HAP-1 (cell line): ENCODE measurements around the gene PLD4.

Experiments
- DNase-seq, 2 experiments: peaks; one replicate each; pipeline ENCODE4 v3.0.0-alpha.2; 2016 to 2020; ENCODE audit warnings: low spot score in 2 of 2
- H3K27me3 ChIP-seq: fragments of 250-450 bp; sonication (Bioruptor Pico); 2 replicates; pipeline ENCODE4 v1.5.1; 2020; ENCODE audit warnings: low read depth, mild to moderate bottlenecking, moderate library complexity
- H3K36me3 ChIP-seq: fragments of 250-450 bp; sonication (Bioruptor Pico); replicated peaks from 2 replicates; pipeline ENCODE4 v1.5.1; 2020; ENCODE audit warnings: mild to moderate bottlenecking
- H3K4me1 ChIP-seq: fragments of 250-450 bp; sonication (Bioruptor Pico); 2 replicates; pipeline ENCODE4 v1.5.1; 2020; ENCODE audit warnings: mild to moderate bottlenecking
- H3K4me3 ChIP-seq: fragments of 250-450 bp; sonication (Bioruptor Pico); 2 replicates; pipeline ENCODE4 v1.5.1; 2020; ENCODE audit warnings: mild to moderate bottlenecking, moderate library complexity
- H3K9me3 ChIP-seq: fragments of 250-450 bp; sonication (Bioruptor Pico); 2 replicates; pipeline ENCODE4 v1.5.1; 2020; ENCODE audit warnings: mild to moderate bottlenecking, moderate library complexity
- in situ Hi-C: fragments of 300-500 bp; cut with MboI; formaldehyde crosslinking; loops from 3 replicates; pipeline ENCODE4 v1.14.3; 2020; ENCODE audit warnings: low sequenced_read_pairs, inconsistent platforms, mixed read lengths

PLD4 gene

DNA sequence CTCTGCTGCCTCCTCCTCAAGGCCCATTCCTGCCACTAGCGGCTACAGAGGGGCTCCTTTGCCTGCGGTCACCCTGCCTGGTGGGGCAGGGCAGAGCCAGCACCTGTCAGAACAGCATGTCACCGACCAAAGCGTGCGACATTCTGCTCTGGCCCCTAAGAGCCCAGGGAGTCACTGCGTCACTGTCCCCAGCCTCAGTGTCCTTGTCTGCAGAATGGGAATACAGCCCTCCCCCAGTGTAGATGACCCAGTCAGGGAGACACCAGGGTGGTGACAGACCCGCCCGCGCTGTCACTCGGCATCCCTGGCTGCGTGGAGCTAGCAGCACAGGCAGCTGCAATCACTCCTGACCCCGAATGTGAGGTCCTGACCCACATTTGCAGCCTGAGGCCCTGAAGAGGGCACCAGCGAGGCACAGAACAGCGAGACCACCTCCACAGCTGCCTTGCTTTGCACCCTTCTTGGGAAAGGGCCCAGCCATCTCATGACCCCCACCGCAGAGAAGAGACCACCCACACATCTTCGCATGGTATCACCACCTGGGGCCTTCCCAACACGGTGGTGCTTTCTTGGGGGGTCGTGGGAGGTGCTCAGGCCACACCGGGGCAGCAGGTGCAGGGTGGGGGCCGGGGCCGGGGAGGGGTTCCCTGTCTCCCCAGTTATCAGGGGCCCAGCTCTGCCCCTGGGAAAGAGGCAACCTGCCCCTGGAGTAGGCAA lies 51.0 kb downstream of the PLD4 start:
- DNase-seq, result peak; percentile 7 to 45
- in situ Hi-C loops, result no loop called here
- H3K4me1 ChIP-seq, result peaks cover 2% of the 10 kb centered on the region

DNA sequence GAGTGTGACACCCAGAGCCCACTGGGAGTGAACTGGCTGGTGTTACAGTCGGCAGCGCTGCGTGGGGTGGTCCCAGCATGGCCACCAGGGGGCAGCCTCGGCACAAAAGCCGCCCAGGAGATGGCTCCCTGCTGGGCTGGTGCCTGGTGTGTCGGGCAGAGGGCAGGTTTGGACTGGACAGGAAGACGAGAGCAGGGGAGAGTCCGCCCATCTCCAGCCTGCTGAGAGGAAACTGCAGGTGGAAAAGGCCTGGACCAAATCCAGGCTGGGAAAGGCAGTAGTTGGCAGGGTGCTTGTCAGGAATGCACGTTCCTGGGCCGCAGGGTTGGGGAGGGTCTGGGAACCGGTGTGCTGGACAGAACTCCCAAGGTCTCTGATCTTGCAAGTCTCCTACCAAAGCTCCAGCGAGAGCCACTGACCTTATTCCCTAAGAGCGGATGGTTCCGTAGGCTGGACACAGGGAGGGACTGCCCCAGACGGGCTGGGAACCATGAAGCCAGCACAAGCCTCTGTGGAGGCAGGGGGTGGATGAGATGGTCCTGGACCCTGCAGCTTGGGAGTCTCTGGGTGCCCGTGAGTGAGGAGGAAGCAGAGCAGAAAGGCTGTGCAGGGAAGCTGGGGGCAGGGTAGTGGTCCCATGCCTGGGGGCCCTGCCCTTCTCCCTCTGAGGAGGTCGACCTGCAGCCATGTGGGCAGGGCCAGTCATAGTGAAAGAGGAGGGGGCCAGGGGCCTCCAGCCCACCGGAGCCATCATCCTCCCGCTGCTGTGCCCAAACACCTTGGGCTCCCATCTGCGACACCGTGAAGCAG lies 51.7 kb downstream of the PLD4 start:
- H3K9me3 ChIP-seq, result no peaks in the 10 kb centered on the region
- H3K4me1 ChIP-seq, result peaks cover 2% of the 10 kb centered on the region
- no peaks in the 10 kb centered on the region for H3K36me3 ChIP-seq
- DNase-seq, result peak; percentile 65 to 91
- H3K27me3 ChIP-seq, result no peaks in the 10 kb centered on the region
- in situ Hi-C loops, result no loop called here
- H3K4me3 ChIP-seq, result no peak overlapping the region

More for the DNA sequence above, 51.0 kb downstream of the PLD4 start:
- Histone ChIP-seq H3K4me3 (no peak overlapping the region), H3K36me3 (no peaks in the 10 kb centered on the region), H3K27me3 (no peaks in the 10 kb centered on the region), H3K9me3 (no peaks in the 10 kb centered on the region)

DNA sequence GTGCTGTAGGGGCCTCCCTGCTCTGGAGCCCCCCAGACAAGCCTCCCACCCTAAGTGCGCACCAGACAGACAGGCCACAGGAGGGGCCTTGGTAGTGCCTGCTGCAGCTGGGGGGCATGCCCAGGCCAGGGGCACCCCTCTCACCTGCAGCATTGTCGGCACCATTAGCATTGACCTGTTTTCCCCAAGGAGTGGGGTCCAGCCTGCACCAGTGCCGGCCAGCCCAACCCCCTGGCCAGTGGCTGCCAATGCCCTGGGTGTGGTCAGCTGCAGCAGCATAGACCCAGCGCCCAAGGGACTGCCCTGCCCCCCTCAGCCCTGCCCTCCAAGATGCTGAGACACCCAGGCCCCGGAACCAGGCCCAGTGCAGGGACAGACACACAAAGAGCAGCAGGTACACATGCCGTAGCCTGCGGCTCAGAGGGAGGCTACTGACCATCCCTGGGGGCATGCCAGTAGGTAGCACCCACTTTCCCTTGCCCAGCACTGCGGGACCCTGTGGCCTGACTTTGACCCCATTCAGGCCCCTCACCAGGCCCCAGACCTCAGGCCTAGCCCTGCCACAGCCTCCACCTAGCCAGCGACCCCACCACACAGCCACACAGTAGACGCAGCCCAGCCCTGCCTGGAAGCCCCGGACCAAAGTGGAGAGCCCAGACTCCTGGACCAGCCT lies 52.5 kb downstream of the PLD4 start:
- Histone ChIP-seq H3K27me3 (no peaks in the 10 kb centered on the region), H3K4me3 (peak overlapping the region; percentile 40), H3K36me3 (no peaks in the 10 kb centered on the region), H3K4me1 (peaks cover 2% of the 10 kb centered on the region), H3K9me3 (no peaks in the 10 kb centered on the region)
- in situ Hi-C loops, result no loop called here
- no peak for DNase-seq

GRCh38 chr14:104977681-104978653 lies 53.3 kb downstream of the PLD4 start, which contains the start of gene AHNAK2:
Gene AHNAK2 (minus strand): TSS chr14:104978374. CDS start chr14:104978237, 137 bp downstream.
- H3K4me1 ChIP-seq, result peaks cover 2% of the 10 kb centered on the region
- no peaks in the 10 kb centered on the region for H3K36me3 ChIP-seq
- no peaks in the 10 kb centered on the region for H3K27me3 ChIP-seq
- no peaks in the 10 kb centered on the region for H3K9me3 ChIP-seq
- peak within 1 kb of the TSS; percentile 40 for H3K4me3 ChIP-seq
- in situ Hi-C loops, result no loop called here
- DNase-seq, result peak; percentile 81 to 93

GRCh38 chr14:104978746-104979691 lies 54.3 kb downstream of the PLD4 start:
- in situ Hi-C loops, result no loop called here
- Histone ChIP-seq H3K9me3 (no peaks in the 10 kb centered on the region), H3K36me3 (no peaks in the 10 kb centered on the region), H3K27me3 (no peaks in the 10 kb centered on the region), H3K4me1 (peaks cover 2% of the 10 kb centered on the region), H3K4me3 (peak overlapping the region; percentile 23)
- no peak for DNase-seq

DNA sequence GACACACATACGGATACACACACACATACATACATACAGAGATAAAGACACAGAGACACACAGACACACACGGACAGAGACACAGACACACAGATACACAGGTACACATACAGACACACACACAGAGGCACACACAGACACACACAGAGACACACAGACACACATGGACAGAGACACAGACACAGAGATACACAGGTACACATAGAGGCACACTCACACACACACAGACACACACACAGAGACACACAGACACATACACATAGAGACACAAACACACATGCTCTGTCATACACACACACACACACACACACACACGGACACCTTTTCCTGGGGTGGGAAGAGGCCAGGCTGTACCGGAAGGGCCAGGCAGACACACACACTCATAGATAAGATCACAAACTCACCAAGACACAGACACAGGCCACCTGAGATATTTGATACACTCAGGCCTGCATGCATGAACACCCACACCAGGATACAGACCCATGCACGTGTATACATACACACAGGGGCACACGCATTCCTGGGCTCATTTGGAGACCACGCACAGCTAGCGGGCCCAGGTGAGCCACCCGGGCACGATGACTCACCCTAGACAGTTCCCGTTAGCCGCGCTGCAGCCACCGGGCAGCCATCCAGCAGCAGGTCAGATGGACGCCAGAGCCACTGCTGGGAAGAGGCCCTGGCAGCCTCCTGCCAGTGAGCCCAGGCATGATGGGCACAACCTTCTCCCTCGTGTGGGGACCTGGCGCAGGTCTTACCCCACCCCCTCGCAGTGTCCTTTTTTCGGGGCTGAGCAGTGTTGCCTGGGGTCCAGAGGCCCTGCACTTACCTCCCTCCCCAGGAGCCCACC lies 55.3 kb downstream of the PLD4 start:
- in situ Hi-C loops, result no loop called here
- Histone ChIP-seq H3K4me1 (peaks cover 2% of the 10 kb centered on the region), H3K9me3 (no peaks in the 10 kb centered on the region), H3K4me3 (no peak overlapping the region), H3K36me3 (no peaks in the 10 kb centered on the region), H3K27me3 (no peaks in the 10 kb centered on the region)
- DNase-seq, result peak in 1 of 2 experiments; percentile 8

GRCh38 chr14:104980611-104981531 lies 56.2 kb downstream of the PLD4 start:
- H3K4me3 ChIP-seq, result no peak overlapping the region
- DNase-seq, result no peak
- no peaks in the 10 kb centered on the region for H3K27me3 ChIP-seq
- H3K36me3 ChIP-seq, result no peaks in the 10 kb centered on the region
- H3K4me1 ChIP-seq, result peaks cover 2% of the 10 kb centered on the region
- H3K9me3 ChIP-seq, result no peaks in the 10 kb centered on the region
- in situ Hi-C loops, result no loop called here

DNA sequence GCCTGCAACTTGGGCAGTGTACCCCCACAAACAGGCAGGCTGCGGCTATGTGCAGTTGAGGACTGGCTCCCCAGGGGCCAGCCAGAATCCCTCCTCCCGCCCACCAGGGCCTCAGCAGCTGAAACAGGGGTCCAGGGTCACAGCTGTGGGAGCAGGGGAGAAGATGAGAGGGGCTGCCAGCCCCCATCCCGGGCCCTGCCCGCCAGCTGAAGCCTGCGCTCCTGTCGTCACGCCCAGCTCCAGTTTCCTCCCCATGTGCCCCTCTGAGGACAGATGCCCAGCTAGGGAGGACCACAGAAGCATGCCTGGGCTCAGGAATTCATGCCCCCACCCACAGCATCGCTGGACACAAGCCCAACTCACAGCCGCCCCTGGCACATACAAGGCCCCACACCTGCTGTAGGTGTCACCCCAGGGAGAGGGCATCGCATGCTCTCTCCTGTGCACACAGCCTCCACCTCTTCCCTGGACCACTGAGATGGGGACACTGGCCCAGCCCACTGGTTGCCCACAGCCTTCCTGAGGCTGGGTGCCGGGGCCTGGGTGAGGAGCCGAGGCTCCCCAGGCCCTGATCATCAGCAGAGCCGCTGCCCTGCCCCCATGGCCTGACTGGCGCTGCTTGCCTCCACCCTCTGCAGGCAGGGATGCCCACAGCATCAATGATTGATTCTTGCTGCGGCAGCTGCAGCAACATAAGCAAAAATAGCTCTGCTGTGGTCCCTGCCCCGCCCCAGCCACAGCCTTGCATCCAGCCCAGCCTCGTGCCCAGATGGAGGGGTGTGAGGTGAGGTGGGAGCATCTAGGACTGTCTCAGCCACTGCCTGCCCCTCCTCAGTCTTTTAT lies 57.2 kb downstream of the PLD4 start:
- H3K36me3 ChIP-seq, result no peaks in the 10 kb centered on the region
- no peak for DNase-seq
- H3K4me1 ChIP-seq, result peaks cover 2% of the 10 kb centered on the region; the same call in 1 of the 2 replicates
- in situ Hi-C loops, result no loop called here
- no peak overlapping the region for H3K4me3 ChIP-seq
- no peaks in the 10 kb centered on the region for H3K9me3 ChIP-seq
- no peaks in the 10 kb centered on the region for H3K27me3 ChIP-seq

- in situ Hi-C loops, result no loop called here
- Histone ChIP-seq H3K9me3 (no peaks in the 10 kb centered on the region), H3K4me3 (no peak overlapping the region), H3K27me3 (no peaks in the 10 kb centered on the region), H3K4me1 (0 out of 2 replicates have a peak, but pooled peaks cover 2% of the 10 kb centered on the region), H3K36me3 (no peaks in the 10 kb centered on the region)
- no peak for DNase-seq
These were observed 58.0 kb downstream of the PLD4 start for GRCh38 chr14:104982548-104983230.
